T-helper 9 cell (primary cell): Measurements from ENCODE around the gene SPATA20.

Experiments
- DNase-seq: peaks from one replicate; pipeline ENCODE4 v3.0.0-alpha.2; 2020

SPATA20 gene

DNA sequence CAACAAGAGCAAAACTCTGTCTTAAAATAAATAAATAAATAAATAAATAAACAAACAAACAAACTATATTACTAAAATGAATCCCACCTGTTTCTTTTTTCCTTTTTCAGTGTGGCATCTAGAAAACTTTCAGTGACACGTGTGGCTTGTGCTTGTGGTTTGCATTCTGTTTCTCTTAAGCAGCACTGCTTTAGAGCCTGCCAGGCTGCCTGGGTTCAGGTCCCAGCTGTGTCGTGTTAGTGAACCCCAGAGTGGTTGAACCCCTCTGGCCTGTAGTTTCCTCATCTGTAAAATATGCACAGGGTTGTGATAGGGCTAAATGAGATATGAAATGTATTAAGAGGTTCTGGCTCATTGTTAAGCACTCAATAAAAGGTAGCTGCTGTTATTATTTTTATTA, 26.5 kb upstream of the SPATA20 start:
- no peak for DNase-seq

DNA sequence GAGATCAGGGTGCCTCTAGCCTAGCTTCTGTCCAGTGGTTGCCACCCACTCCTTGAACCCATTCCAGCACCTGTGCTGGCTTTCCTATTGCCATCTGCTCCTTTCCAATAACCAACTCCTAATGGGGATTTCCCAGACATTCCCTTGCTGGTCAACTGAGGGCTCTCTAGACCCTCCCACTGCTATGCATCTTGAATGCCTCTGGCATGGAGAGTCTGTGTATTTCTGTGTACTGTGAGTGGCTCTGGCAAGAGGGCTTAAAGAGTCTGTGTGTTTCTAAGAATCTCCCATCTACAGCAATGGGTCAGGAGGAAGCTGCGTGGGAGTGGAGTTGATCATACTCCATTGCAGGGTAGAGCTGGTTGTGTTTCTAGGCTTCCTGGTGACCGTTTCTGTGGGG, 25.5 kb upstream of the SPATA20 start:
- DNase-seq: no peak

GRCh38 chr17:50522766-50523165, 24.2 kb upstream of the SPATA20 start:
- no peak for DNase-seq

- DNase-seq: no peak
Observed at GRCh38 chr17:50523208-50523607, 23.8 kb upstream of the SPATA20 start.

DNA sequence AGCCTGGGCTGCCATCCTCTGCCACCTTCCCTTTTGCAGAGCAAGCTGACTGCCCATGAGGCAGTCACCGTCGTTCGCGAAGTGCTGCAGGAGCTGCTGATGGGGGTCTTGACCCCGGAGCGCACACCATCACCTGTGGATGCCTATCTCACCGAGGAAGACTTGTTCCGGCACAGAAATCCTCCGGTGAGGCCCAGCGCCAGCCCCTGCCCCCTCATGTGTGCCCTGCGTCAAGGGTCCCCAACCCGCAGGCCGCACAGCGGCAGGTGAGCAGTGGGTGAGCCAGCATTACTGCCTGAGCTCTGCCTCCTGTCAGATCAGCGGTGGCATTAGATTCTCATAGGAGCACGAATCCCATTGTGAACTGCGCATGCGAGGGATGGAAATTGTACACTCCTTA, 22.1 kb upstream of the SPATA20 start:
- no peak for DNase-seq

DNA sequence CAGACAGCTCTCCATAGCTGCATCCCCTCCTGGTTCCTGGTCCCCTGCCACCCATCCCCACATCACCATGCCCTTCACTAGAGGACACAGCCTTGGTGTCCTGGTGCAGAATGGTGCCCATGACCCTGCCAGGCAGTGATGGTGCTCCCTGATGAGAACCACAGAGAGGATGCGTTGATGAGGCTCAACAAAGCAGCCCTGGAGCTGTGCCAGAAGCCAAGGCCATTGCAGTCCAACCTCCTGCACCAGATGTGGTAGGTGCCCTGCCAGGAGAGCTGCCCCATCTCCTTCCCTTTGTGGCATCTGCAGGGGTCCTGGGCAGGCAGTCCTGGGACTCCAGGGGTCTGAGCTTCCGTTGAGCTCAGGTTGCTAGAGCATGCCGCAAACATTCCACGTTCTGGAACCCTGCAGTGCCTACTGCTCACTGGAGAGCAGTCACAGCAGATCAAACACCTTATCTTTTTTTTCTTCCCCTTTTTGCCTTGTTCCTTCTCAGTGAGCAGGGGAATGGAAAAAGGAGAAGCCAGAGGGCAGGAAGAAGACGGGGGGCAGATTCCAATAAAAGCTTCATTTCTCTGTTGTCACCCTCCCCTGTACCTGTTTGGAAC, 19.7 kb upstream of the SPATA20 start:
- no peak for DNase-seq

DNA sequence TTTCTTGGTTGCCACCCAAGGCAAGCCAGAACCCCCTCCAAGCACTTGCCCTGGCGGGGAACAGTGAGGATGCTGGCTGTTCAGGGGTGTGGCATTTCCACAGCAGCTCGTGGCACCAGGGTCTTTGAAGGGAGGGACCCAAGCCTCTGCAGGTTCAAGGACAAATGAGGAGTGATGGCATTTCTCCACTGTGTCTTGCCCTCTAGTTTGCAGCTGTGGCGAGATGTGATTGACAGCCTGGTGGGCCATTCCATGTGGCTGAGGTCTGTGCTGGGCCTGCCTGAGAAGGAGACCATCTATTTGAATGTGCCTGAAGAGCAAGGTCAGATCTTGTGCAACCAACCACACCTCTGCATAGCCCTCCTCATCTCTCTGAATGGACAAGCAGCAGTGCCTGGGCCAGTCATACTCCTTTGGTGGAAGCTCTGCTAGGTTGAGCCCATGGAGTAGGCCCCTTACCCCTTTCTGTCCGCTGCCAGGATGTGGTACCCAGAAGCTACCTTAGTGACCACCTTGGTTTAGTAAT, 19.0 kb upstream of the SPATA20 start:
- DNase-seq: no peak

- no peak for DNase-seq
Observed at GRCh38 chr17:50529849-50530248, 17.1 kb upstream of the SPATA20 start.

GRCh38 chr17:50531428-50532025, 15.4 kb upstream of the SPATA20 start:
- DNase-seq: no peak

GRCh38 chr17:50532452-50533024, 14.4 kb upstream of the SPATA20 start, which contains the start of gene EPN3:
TSS of gene EPN3 (plus strand) at chr17:50532735. CDS start at chr17:50536557, 3,822 bp downstream.
- DNase-seq: no peak

DNA sequence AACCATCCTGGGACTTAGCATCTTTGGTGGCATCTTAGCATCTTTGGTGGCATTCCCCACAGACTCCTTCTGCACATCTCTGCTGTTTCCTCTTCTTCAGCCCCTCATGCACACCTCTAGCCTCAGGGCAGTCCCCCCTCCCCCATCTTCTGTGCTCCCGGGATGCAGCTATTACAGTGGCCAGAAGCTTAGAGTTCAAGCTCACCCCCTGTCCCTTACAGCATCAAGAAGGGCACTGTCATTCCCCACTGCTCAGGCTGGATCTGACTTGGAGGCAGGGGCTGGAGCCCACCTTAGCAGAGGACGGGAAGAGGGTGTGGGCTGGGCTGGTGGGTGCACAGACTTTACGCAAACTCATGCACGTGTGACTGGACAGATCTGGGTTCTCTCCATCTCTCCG, 13.8 kb upstream of the SPATA20 start:
- no peak for DNase-seq

DNA sequence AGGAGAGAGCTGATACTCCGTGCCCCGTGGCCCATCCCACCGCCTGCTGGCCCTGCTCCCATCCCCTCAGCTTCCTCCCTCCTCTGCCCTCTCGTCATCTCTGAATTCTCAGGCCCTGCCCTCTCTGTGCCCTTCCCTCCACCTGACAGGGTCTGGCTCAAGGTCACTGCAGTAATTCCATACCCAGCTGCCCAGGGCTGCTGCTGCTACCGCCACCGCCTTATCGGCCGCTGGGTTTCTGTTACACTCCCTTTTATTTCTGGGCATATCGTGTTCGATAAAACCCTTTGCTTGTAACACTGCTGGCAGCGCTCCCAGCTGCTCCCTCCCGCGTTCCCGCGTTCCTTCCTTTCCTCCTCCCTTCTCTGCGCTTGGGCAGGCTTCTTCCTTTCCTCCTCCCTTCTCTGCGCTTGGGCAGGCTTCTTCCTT, 13.2 kb upstream of the SPATA20 start:
- no peak for DNase-seq

- no peak for DNase-seq
Observed at GRCh38 chr17:50534222-50534978, 12.6 kb upstream of the SPATA20 start.

- no peak for DNase-seq
Observed at GRCh38 chr17:50534979-50535326, 12.0 kb upstream of the SPATA20 start.

DNA sequence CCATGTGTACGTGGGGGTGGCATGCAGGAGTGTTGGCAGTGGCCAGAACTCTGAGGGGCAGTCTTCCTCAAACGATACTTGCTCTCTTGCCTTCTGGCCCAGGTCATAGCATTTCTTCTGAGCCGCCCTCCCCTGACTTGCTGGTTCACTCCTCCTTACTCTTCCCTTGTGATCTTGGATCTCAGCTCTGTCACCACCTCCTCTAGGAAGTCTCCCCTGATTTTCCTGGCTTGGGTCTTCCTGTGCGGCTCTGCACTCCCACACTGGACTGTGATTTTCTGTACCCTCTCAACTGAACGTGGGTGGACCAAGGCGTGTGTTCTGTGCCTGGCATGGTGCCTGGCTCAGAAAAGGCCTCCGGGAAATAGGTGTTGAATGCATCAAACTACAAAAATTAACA, 11.6 kb upstream of the SPATA20 start:
- DNase-seq: no peak

GRCh38 chr17:50536683-50537646, 10.0 kb upstream of the SPATA20 start:
- no peak for DNase-seq

- no peak for DNase-seq
Observed at GRCh38 chr17:50537721-50538548, 9.0 kb upstream of the SPATA20 start.

DNA sequence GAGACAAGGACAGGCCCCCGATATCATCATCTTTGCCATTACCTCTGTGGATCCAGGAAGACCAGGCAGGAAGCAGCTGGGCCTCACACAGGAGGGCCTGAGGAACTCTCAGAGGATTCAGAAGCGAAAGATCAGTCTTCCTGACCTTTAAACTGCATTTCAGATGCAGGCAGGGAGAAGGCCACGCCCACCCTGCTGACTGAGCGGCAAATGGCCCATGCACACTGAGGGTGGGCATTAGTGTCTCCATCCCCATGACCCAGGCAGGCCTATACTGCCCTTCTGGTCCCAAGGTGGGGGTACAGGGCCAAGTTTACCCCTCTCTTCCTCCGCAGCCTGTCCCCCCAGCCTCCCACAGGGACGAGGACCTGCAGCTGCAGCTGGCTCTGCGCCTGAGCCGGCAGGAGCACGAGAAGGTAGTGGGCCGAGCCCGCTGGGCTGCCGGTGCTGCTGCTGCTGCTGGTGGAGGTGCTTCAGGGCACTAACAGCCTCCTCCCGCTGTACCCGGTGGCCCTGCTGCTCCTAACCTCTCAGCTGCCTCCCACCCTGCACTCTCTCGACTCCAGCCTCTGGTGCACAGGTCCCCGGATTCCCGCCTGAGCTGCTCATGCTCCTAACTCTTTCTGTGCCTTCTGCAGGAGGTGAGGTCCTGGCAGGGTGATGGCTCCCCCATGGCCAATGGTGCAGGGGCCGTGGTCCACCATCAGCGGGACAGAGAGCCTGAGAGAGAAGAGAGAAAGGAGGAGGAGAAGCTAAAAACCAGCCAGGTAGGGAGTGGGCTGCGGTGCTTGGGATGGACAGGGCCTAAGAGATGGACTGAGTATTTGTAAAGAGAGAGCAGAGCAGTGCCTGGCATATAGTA, 8.2 kb upstream of the SPATA20 start:
- DNase-seq: no peak

DNA sequence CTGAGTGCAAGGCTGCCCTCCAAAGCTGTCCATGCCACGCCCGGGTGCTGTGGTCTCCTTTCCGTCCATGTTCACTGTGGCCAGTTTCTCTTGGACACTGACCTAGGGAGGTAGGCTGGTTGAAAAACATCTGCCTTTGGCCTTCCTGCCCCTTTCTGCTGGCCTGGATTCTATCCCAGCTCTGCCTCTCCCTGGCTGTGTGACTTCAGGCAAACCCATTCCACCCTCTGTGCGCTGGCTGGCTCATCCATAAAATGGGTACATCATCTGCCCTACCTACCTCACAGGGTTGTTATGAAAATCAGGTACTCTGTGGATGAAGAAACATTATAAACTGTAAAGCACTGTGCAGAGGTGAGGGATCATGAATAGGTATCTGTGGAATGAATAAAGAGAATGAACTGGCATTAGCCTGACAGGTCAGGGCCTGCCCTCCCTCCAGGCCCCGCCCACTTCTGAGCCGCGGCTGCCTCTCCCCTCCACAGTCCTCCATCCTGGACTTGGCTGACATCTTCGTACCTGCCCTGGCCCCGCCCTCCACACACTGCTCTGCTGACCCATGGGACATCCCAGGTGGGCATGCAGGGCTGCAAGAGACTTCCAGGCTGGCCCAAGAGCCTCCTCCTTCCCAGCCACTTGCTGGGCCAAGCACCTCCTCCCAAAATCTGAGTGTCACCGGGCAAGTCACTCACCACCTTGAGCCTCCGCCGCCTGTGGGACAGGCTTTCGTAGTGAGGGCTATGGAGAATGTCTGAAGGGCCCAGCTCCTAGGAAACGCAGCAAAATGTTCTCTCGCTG, 7.0 kb upstream of the SPATA20 start:
- no peak for DNase-seq
